NOMO-1 treated with DMSO at 0.1 percent for 48 hours (cell line): Measurements from ENCODE around the gene DXO.
"Not testable (repeated sequence)": the region's sequence is repeated elsewhere in the genome, so short reads cannot be mapped to it uniquely, and the experiment has no call there.

Source experiments
- DNase-seq: peaks from one replicate; lab custom pipeline; 2025; ENCODE audit not compliant: unreplicated experiment; lab: John Stamatoyannopoulos, UW

Gene DXO

GRCh38 chr6:31980195-31980876 is 8.4 kb upstream of the DXO start:
- not testable (repeated sequence) for DNase-seq

GRCh38 chr6:31979238-31979898 is 7.4 kb upstream of the DXO start:
- no peak for DNase-seq

- no peak for DNase-seq
Measured at GRCh38 chr6:31978831-31979230, 6.9 kb upstream of the DXO start.

- no peak for DNase-seq
Measured at GRCh38 chr6:31977816-31978431, 6.0 kb upstream of the DXO start.

GRCh38 chr6:31976065-31976464 is 4.1 kb upstream of the DXO start:
- not testable (repeated sequence) for DNase-seq

GRCh38 chr6:31972709-31973350 is 892 bp upstream of the DXO start:
- no peak for DNase-seq

- DNase-seq: no peak
Measured at GRCh38 chr6:31971279-31971992, 502 bp downstream of the DXO start.

- no peak for DNase-seq
Measured at GRCh38 chr6:31970604-31971271, 1.2 kb downstream of the DXO start.

GRCh38 chr6:31969712-31970603 is 2.0 kb downstream of the DXO start:
- no peak for DNase-seq

- no peak for DNase-seq
Measured at GRCh38 chr6:31968791-31969711, 2.9 kb downstream of the DXO start.

- DNase-seq: no peak
Measured at GRCh38 chr6:31968326-31968725, 3.6 kb downstream of the DXO start.

GRCh38 chr6:31967926-31968320 is 4.0 kb downstream of the DXO start:
- DNase-seq: no peak

GRCh38 chr6:31966997-31967925 is 4.7 kb downstream of the DXO start:
- DNase-seq: no peak

GRCh38 chr6:31966506-31966905 is 5.4 kb downstream of the DXO start:
- DNase-seq: no peak

- DNase-seq: no peak
Measured at GRCh38 chr6:31965700-31966099, 6.2 kb downstream of the DXO start.

GRCh38 chr6:31963921-31964320 is 8.0 kb downstream of the DXO start:
- no peak for DNase-seq

- DNase-seq: no peak
Measured at GRCh38 chr6:31961616-31962015, 10.3 kb downstream of the DXO start.
